Fibroblast of lung (primary cell): Measurements from ENCODE around the gene FUT1.

ENCODE experiments used
- CTCF ChIP-seq, 2 donors: IDR thresholded peaks in 1 of 2; conservative IDR thresholded peaks in 1 of 2; 1 replicate in 1 of 2; 2 replicates in 1 of 2; pipeline ENCODE4 v1.5.1; 2011 to 2012; ENCODE audit warnings: low read length in 2 of 2, control low read depth in 1 of 2, inconsistent platforms in 1 of 2, low read depth in 1 of 2, mild to moderate bottlenecking in 1 of 2
- EZH2 ChIP-seq: IDR thresholded peaks from 2 replicates; pipeline ENCODE4 v1.5.1; 2012; ENCODE audit warnings: low read length, control low read depth, mild to moderate bottlenecking; ENCODE audit errors: missing control alignments

- TF ChIP-seq CTCF (conservative IDR thresholded peaks at IDR 0.05 in 1 of 2, IDR thresholded peaks at IDR 0.05 in 1 of 2; ENCODE audit: low read depth in 1 of 2, low read length in 2 of 2) = no peak
- TF ChIP-seq EZH2 = no peak
Observed at GRCh38 chr19:48745208-48745995, 7.0 kb downstream of the FUT1 start.
